ENCODE measurements around the gene IFT57.

The IFT57 gene

GRCh38 chr3:108159105-108159504, 63.1 kb downstream of the IFT57 start:
- Histone ChIP-seq H3K4me3 (replicated peaks; ENCODE audit: insufficient read depth, low read length) (no peak overlapping the region), H3K27ac (replicated peaks) (no peak overlapping the region), H3K27me3 (ENCODE audit: insufficient read depth, poor library complexity, severe bottlenecking) (no peaks in the 10 kb centered on the region)
- no peak for DNase-seq (ENCODE audit: low read depth in 1 of 2, low spot score in 1 of 2)
- no peak for TF ChIP-seq POLR2AphosphoS5 (IDR thresholded peaks at IDR 0.05; ENCODE audit: low read depth)
- TF ChIP-seq GABPA (IDR thresholded peaks at IDR 0.05; ENCODE audit: low read depth), result no peak
- TF ChIP-seq REST (IDR thresholded peaks at IDR 0.05; ENCODE audit: insufficient replicate concordance, low read depth), result no peak
- TF ChIP-seq SPI1 (IDR thresholded peaks at IDR 0.05; ENCODE audit: borderline replicate concordance, low read depth), result no peak
- TF ChIP-seq CTCF (IDR thresholded peaks at IDR 0.05; ENCODE audit: insufficient read depth, low read length), result no peak

- TF ChIP-seq GABPA (IDR thresholded peaks at IDR 0.05; ENCODE audit: low read depth), result no peak
- no peak for TF ChIP-seq SPI1 (IDR thresholded peaks at IDR 0.05; ENCODE audit: borderline replicate concordance, low read depth)
- TF ChIP-seq REST (IDR thresholded peaks at IDR 0.05; ENCODE audit: insufficient replicate concordance, low read depth), result no peak
- TF ChIP-seq POLR2AphosphoS5 (IDR thresholded peaks at IDR 0.05; ENCODE audit: low read depth), result no peak
- TF ChIP-seq CTCF (IDR thresholded peaks at IDR 0.05; ENCODE audit: insufficient read depth, low read length), result no peak
- H3K27me3 ChIP-seq (ENCODE audit: insufficient read depth, poor library complexity, severe bottlenecking), result no peaks in the 10 kb centered on the region
- H3K27ac ChIP-seq (replicated peaks), result no peak overlapping the region
- no peak for DNase-seq (ENCODE audit: low read depth in 1 of 2, low spot score in 1 of 2)
- no peak overlapping the region for H3K4me3 ChIP-seq (replicated peaks; ENCODE audit: insufficient read depth, low read length)
Observed at GRCh38 chr3:108158251-108158650, 64.0 kb downstream of the IFT57 start.

GRCh38 chr3:108157273-108157672, 65.0 kb downstream of the IFT57 start:
- no peak for DNase-seq (ENCODE audit: low read depth in 1 of 2, low spot score in 1 of 2)
- H3K27me3 ChIP-seq (ENCODE audit: insufficient read depth, poor library complexity, severe bottlenecking), result no peaks in the 10 kb centered on the region
- no peak overlapping the region for H3K4me3 ChIP-seq (replicated peaks; ENCODE audit: insufficient read depth, low read length)
- no peak for TF ChIP-seq CTCF (IDR thresholded peaks at IDR 0.05; ENCODE audit: insufficient read depth, low read length)
- TF ChIP-seq POLR2AphosphoS5 (IDR thresholded peaks at IDR 0.05; ENCODE audit: low read depth), result no peak
- no peak for TF ChIP-seq SPI1 (IDR thresholded peaks at IDR 0.05; ENCODE audit: borderline replicate concordance, low read depth)
- no peak for TF ChIP-seq GABPA (IDR thresholded peaks at IDR 0.05; ENCODE audit: low read depth)
- TF ChIP-seq REST (IDR thresholded peaks at IDR 0.05; ENCODE audit: insufficient replicate concordance, low read depth), result no peak
- H3K27ac ChIP-seq (replicated peaks), result no peak overlapping the region

All from HL-60 (cell line).